Colonic mucosa (tissue), 4 donors: Measurements from ENCODE around the gene RBBP5. TPM values are rescaled to one million over a fixed set of nuclear protein-coding genes. Genes with fewer than 3 reads are reported as not detected.

Experiments
- DNase-seq: peaks from one replicate; pipeline ENCODE4 v3.0.0-alpha.2; 2020
- H3K27ac ChIP-seq: fragments of 200-600 bp; one replicate; pipeline ENCODE4 v1.8.0; 2021
- H3K27me3 ChIP-seq: fragments of 200-600 bp; one replicate; pipeline ENCODE4 v1.8.0; 2021
- H3K36me3 ChIP-seq: fragments of 200-600 bp; one replicate; pipeline ENCODE4 v1.8.0; 2021
- H3K4me1 ChIP-seq: fragments of 200-600 bp; one replicate; pipeline ENCODE4 v1.8.0; 2021; ENCODE audit warnings: mild to moderate bottlenecking
- H3K4me3 ChIP-seq: fragments of 200-600 bp; one replicate; pipeline ENCODE4 v1.8.0; 2021
- H3K9ac ChIP-seq, 2 donors: one replicate each; pipeline ENCODE4 v1.7.0; 2013; ENCODE audit warnings: control low read depth in 2 of 2, low read depth in 2 of 2, low read length in 2 of 2
- H3K9me3 ChIP-seq: fragments of 200-600 bp; one replicate; pipeline ENCODE4 v1.8.0; 2021
- CTCF ChIP-seq: fragments of 200-600 bp; IDR thresholded peaks from one replicate; pipeline ENCODE4 v1.8.0; 2022; ENCODE audit warnings: antibody characterized with exemption, mild to moderate bottlenecking
- intact Hi-C: fragments of 100-400 bp; cut with DNase I; formaldehyde crosslinking; loops from one replicate; pipeline ENCODE4 v1.14.1; 2022
- total RNA-seq, 2 donors: library from RNA; stranded (reverse); fragmentation: NEBNext Ultra II Directional in 1 of 2; extraction: Animal tissue kit (Norgen Biotek cat#: 25700) in 1 of 2; gene quantifications; one replicate each; pipeline ENCODE4 v1.2.1, GENCODE V29; 2021
- donor health status: healthy.
- donor health status: DM: no; HTN: no; CAD: no.
- donor health status: DM: no; HTN: no; CAD: no.

Gene RBBP5
- total RNA-seq, 2 donors from 2014 or later: 15.1 to 17.8 TPM

GRCh38 chr1:205062319-205062718 is 59.5 kb downstream of the RBBP5 start:
- H3K4me3 ChIP-seq: no peak overlapping the region
- no peak overlapping the region for H3K27ac ChIP-seq
- intact Hi-C loops: loop anchor here (5.0 kb wide), 1 partner anchor 75 kb away; no protein-coding TSS in a partner anchor
- DNase-seq: no peak
- TF ChIP-seq CTCF: no peak
- no peaks in the 10 kb centered on the region for H3K4me1 ChIP-seq
- no peaks in the 10 kb centered on the region for H3K9me3 ChIP-seq
- H3K9ac ChIP-seq: no peak overlapping the region
- no peaks in the 10 kb centered on the region for H3K27me3 ChIP-seq
- no peaks in the 10 kb centered on the region for H3K36me3 ChIP-seq

GRCh38 chr1:205061665-205062069 is 60.1 kb downstream of the RBBP5 start:
- peak; percentile 76 for DNase-seq
- no peak overlapping the region for H3K4me3 ChIP-seq
- H3K4me1 ChIP-seq: no peaks in the 10 kb centered on the region
- H3K27ac ChIP-seq: no peak overlapping the region
- peak overlapping the region in 1 of 2 donors; percentile 43 for H3K9ac ChIP-seq
- TF ChIP-seq CTCF: peak; percentile 75
- intact Hi-C loops: loop anchor here (5.0 kb wide), 1 partner anchor 74 kb away; no protein-coding TSS in a partner anchor
- no peaks in the 10 kb centered on the region for H3K9me3 ChIP-seq
- H3K27me3 ChIP-seq: no peaks in the 10 kb centered on the region
- H3K36me3 ChIP-seq: no peaks in the 10 kb centered on the region

- Histone ChIP-seq H3K4me1 (no peaks in the 10 kb centered on the region), H3K4me3 (no peak overlapping the region), H3K9ac (no peak overlapping the region), H3K27ac (no peak overlapping the region), H3K27me3 (no peaks in the 10 kb centered on the region), H3K9me3 (no peaks in the 10 kb centered on the region), H3K36me3 (no peaks in the 10 kb centered on the region)
- no peak for DNase-seq
- intact Hi-C loops: loop anchor here (5.0 kb wide), 1 partner anchor 74 kb away; no protein-coding TSS in a partner anchor
- TF ChIP-seq CTCF: no peak
These were observed 60.6 kb downstream of the RBBP5 start for GRCh38 chr1:205061227-205061626.

GRCh38 chr1:205060746-205061145 is 61.0 kb downstream of the RBBP5 start:
- no peak overlapping the region for H3K4me3 ChIP-seq
- TF ChIP-seq CTCF: no peak
- no peaks in the 10 kb centered on the region for H3K36me3 ChIP-seq
- intact Hi-C loops: loop anchor here (5.0 kb wide), 1 partner anchor 73 kb away; no protein-coding TSS in a partner anchor
- H3K9me3 ChIP-seq: no peaks in the 10 kb centered on the region
- DNase-seq: no peak
- no peaks in the 10 kb centered on the region for H3K4me1 ChIP-seq
- H3K27ac ChIP-seq: no peak overlapping the region
- H3K9ac ChIP-seq: no peak overlapping the region
- no peaks in the 10 kb centered on the region for H3K27me3 ChIP-seq

GRCh38 chr1:205059660-205060059 is 62.1 kb downstream of the RBBP5 start:
- intact Hi-C loops: loop anchor here (5.0 kb wide), 1 partner anchor 72 kb away; no protein-coding TSS in a partner anchor
- Histone ChIP-seq H3K4me3 (no peak overlapping the region), H3K27me3 (no peaks in the 10 kb centered on the region), H3K9me3 (no peaks in the 10 kb centered on the region), H3K4me1 (no peaks in the 10 kb centered on the region), H3K36me3 (no peaks in the 10 kb centered on the region), H3K9ac (no peak overlapping the region), H3K27ac (no peak overlapping the region)
- DNase-seq: no peak
- TF ChIP-seq CTCF: no peak
